Tongue (tissue), 2 donors: ENCODE results near the gene GUCY1A2. TPM values are rescaled to one million over a fixed set of nuclear protein-coding genes. Genes with fewer than 3 reads are reported as not detected.

Source experiments
- DNase-seq: peaks from one replicate; pipeline ENCODE4 v3.0.0-alpha.2; 2015
- total RNA-seq: library from RNA; depleted of rRNA; stranded (reverse); fragments of >200 nt; gene quantifications from one replicate; pipeline ENCODE4 v1.2.3, GENCODE V29; 2014

GUCY1A2 gene
- total RNA-seq, 1 donor from 2014 or later = 25.6 TPM

GRCh38 chr11:106998116-106998915 is 20.0 kb downstream of the GUCY1A2 start:
- peak; percentile 54 for DNase-seq

- DNase-seq = no peak
These were observed 21.0 kb downstream of the GUCY1A2 start for GRCh38 chr11:106997227-106997626.

GRCh38 chr11:106996691-106997090 is 21.6 kb downstream of the GUCY1A2 start:
- no peak for DNase-seq

DNA sequence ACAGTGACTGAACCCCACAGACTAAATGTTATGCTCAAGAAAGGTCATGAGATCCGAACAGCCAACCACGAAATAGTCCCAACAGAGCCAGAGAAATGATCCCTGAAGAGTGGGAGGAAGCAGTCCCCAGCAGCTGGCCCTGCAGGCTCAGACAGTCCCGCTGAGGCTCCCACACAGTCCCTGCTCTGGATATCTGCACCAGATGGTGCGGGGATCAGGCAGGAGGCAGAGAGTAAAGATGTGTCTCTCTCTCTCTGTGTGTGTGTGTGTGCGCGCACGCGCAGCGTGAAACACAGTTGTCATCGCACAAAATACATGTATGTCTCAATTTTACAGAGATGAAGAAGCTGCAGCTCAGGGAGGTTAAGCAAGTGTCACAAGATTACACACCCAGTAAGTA is 27.9 kb downstream of the GUCY1A2 start:
- peak; percentile 67 for DNase-seq

- DNase-seq = no peak
These were observed 29.2 kb downstream of the GUCY1A2 start for GRCh38 chr11:106989078-106989455.

DNA sequence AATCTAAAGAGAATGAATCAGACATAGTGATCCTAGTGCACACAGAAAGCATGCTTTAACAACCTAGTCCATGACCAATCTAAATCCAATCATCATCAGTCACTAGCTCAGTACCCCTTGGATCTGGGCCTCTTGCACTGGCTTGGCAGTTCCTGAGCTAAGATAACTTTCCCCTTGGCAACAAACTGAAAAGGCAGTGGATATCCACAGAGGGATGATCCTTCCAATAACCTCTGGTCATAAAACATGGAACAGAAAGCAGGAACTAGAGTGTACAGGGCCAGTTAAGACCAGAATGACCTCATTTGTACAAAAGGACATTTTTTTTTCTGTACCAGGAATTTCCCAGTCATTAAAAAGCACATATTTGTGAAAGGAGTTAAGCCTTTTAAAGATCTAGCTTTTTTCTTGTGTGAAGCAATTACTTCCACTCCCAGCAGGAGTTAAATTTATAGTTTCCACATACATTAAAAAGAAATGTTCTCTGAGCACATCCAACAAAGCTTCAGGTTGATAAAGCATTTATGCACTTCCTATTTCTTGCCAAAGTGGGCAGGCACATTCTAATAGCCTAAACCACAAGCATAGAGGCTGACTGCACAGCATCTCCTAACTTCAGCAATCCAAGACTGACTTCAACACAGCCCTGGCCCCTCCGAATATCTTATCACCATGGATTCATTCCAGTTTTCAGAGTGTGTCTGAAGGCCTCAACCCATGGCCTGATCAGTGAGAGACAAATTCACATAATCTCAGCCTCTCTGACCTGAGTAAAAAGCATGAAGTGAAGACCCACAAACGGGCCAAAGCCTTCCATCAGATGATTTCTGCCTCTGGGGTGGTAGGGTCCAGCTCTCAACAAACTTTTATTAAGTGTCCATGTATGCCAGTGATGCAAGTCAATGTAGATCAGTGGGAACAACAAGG is 29.9 kb downstream of the GUCY1A2 start:
- peak; percentile 67 for DNase-seq

DNA sequence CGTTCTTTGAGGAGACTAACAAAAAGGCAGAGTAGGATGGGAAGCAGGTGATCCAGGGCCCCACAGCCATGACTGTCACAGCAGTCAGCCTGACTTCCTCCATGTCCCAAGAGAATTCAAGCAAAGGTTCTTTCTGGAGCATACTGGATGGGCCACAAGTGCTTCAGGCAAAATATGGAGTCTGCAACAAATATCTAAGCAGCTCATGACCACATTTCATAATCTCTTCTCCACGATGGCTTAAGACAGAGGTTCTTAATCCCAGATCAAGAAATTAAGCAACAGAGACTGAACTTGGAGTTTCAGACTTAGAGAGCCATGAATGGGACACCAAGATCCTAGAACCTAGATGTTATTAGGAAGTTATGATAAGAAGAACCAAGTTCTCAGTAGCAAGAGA is 31.6 kb downstream of the GUCY1A2 start:
- no peak for DNase-seq

- DNase-seq = no peak
These were observed 32.0 kb downstream of the GUCY1A2 start for GRCh38 chr11:106986261-106986660.

GRCh38 chr11:106983991-106984390 is 34.3 kb downstream of the GUCY1A2 start:
- DNase-seq = no peak

GRCh38 chr11:106983261-106983660 is 35.0 kb downstream of the GUCY1A2 start:
- DNase-seq = peak; percentile 80

DNA sequence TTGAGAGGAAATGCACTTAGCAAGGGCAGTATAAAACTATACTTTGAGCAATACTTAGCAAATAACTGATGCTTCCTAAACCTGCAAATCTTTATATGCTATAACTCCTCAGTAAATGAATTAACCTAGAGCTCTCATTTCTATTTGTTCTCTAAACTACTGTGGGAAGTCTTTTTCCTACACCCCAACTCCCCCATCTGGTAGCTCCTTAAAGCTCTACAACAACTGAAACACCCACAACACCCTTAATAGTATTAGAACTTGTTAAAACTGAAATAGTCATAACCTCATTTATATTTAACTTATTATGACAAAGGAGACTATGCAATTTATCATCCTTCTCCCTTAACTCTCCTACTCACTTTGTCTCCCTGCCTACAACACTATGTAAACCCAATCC is 43.4 kb downstream of the GUCY1A2 start:
- DNase-seq = no peak

GRCh38 chr11:106971864-106972263 is 46.4 kb downstream of the GUCY1A2 start:
- no peak for DNase-seq

DNA sequence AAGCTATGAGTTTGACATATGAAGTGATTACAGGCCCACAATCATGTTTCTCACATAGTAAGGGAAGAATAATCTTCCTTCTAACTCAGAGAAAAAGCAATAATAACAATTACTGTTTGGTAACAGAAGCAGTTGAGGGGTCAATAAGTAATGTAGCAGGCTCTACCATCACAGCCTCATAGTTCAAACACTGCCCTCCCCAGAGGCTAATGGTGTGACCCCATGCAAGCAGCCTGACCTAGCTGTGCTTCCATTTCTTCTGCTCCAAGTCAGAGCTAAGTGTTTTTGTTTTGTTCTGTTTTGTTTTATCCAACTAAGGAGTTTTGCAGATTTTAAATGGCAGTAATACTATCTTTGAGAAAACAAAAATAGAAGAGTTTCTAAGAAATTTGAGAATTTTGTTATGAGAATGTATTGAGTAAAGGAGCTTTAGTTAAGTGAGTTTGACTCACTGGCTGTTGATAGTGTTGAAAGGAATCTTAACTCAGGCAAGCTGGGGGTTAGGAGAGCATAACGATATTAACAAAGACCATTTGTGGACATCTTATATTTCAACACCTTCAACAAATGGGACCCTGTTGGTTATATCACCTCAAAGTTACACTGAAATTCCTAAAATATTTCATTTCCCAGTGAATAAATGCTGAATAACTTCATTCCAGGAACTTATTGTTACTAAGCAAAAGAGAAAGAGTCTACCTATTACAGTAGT is 48.5 kb downstream of the GUCY1A2 start:
- DNase-seq = no peak

GRCh38 chr11:106962995-106963394 is 55.3 kb downstream of the GUCY1A2 start:
- DNase-seq = no peak

GRCh38 chr11:106961518-106961917 is 56.8 kb downstream of the GUCY1A2 start:
- DNase-seq = peak; percentile 25

DNA sequence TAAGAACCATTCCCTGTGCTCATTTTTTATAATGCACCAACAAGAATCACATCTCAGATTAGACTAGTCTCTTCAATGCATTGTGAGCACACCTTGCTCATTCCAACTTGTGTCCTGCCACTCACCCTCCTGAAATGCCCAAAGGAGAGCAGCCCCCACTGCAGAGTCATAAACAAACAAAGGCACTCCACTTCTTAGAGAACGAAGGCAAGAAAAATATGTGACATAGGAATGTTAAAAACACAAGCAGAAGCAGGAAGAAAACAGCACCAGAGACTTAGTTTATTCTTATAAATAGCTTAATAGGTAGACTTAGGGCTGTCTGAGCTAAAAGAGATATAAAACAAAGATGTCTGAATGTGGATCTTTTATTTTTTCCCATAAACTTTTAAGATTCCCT is 57.2 kb downstream of the GUCY1A2 start:
- DNase-seq = peak; percentile 9

DNA sequence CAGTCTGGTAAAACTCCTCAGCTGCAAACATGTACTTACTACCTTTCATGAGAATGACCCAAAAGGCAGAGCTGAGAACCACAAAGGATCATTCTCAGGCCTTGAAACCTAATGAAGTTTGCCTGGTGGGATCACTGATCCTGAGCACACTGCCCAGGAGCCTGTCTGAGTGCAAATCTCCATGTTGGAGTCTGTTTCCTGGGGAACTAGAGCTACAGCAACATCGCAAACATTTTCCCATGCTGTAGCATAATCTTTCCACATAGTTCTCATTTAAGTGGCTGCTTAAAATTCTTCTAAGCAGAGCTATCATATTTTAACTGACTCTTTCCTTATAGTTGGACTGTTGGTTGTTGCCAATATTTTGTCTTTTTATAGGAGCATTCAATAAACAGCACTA is 58.5 kb downstream of the GUCY1A2 start:
- peak; percentile 49 for DNase-seq

DNA sequence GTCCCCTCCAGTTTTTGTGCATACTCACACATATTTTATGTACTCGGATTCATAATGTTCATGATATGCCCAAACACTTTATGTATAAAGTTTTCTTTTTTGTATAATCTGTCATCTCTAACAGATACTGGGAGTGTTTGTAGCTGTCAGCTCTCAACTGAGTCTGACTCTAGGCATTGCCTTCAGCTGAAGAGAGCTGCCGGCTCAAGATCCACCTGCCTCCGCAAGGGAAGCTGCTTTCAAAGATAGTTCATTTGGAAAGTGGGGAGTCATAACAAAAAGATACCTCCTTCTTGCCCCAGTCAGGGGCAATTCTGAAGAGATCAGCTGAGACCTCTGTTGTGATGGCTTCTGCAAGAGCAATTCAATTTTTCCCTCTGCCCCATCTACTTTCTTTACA is 58.9 kb downstream of the GUCY1A2 start:
- DNase-seq = no peak

DNA sequence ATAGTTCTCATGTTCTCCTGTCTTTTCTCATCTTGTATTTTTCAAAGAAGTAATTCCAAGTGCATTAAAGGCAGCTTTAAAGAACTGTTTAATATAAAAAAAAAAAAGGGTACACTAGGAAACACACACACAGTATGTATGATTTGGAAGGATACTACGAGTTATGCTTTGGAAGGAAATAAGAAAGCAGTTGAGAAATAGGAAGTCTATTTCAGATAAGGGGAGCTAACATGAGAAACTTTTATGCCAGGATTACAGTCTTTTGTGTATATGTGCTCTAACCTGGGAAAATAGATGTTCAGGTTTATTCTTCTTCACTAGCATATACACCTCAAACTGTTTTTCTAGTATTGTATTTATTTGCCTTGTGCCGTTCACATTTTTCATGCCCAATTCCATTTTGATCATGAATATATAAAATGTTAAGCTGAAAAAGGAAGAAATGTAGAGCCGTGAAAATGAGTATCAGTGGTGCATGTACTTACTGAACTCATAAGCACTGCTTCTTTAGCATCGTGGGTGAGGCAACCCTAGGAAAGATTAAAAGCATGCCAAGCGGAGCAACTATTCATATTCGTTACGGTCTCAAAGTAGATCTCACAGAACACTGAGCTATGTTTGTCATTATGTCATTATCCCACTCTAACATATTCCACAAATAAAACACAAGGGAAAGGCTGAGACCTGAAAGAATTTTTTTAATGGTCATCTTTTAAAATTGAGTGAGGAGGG is 59.6 kb downstream of the GUCY1A2 start:
- peak; percentile 34 for DNase-seq

- peak; percentile 69 for DNase-seq
These were observed 61.2 kb downstream of the GUCY1A2 start for GRCh38 chr11:106957030-106957482.

DNA sequence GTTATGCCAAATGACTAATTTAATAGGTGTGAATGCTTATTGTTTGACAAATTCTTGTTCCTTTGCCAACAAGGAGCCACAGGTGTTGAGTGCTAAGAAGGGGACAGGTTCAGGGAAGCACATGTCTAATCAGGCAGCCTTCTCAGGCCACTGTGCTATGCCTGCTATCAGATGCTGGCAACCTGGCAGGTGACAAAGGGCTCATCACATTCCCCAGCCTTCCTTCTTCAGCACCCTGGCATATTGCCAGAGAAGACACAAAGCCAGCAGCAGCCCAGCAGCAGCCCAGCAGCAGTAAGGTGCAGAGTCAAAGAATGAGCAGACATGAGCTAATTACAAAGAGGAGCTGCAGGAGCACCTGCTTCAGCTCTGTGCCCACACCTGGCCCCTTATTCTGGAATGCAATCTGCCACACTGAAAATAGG is 68.2 kb downstream of the GUCY1A2 start:
- peak; percentile 8 for DNase-seq

DNA sequence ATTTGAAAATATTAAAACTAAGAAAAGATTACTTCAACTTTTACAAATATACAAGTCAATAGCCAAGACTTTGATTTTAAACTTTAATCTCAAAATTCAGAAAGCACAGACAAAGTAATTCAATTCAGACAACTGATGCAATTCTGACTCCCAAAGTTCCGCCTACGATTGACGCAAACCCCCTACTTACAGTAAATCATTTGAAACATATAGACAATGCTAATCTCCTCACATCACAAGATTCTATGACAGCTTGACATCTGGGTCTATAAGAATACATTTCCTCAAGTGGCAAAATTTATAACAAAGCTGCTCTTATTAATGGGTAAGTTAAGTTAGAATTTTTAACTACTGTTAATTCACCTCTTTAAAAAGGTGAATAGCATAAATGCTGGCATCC is 75.2 kb downstream of the GUCY1A2 start:
- DNase-seq = no peak
